ENCODE measurements around the gene NDUFA3.

The NDUFA3 gene

DNA sequence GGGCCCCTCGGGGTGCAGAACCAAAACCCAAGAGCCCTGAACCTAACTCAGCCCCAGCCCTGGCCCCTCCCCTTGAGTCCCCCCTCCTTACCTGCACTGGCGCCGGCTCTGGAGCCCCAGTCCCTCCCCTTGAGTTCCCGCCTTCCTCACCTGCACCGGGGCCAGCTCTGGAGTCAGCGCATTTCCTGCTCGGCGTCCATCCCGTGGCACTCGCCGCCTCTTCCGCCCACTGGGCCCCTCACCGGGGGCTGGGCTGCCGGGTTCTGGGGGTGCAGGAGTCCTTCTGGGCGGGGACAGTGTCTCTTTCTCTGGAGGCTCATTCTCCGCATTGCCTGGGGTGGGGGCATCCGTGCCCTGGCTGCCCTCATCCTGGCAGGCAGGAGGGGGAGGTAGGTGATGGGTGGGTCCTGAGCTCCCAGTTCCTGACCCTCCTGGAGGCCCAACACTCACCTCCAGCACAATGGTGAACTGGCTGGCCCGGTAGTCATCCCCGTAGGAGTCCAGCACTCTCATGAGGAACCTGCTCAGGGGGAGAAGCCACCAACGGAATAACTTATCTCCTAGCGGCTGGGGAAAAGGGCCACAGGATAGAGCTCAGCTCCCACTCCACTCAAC lies 5.3 kb downstream of the NDUFA3 start:
- no peak for DNase-seq (ENCODE audit: low read depth in 2 of 3, low spot score in 2 of 3)

DNA sequence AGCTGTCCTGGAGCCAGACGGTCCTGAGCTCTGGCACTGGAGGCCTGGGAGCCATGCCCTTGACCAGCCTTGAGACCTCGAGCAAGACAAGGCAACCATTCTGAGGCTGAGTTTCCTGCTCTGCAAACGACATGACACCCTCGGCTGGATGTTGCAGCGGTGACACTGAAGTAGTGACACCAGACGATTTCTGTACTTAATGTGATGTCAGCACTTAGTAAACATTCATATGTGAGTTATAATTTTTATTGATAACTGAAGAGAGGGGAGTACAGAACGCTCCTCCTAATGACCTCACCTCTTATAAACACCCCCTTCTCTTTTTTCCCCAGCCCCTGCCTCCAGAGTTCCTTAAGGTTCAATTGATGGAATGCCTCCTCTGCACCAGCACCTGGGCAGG lies 5.8 kb downstream of the NDUFA3 start:
- no peak for DNase-seq (ENCODE audit: low read depth in 2 of 3, low spot score in 2 of 3)

DNA sequence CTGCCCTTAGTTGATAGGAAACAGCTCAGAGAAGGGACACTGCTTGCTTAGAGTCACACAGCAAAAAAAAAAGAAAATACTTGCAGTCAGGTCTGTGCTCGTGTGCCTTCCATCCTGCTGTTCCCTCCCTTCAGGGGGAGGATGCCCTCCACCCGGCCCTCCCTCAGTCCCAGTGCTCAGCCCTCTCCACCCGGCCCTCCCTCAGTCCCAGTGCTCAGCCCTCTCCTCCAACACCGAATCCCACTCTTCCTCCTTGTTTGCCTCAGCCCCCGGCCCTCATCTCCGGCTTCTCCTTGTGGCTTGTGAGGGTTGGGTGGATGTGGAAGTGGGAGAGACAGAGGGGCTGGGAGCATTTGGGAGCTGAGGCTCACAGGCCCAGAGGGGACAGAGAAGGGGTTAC lies 7.0 kb downstream of the NDUFA3 start:
- no peak for DNase-seq (ENCODE audit: low read depth in 2 of 3, low spot score in 2 of 3)

DNA sequence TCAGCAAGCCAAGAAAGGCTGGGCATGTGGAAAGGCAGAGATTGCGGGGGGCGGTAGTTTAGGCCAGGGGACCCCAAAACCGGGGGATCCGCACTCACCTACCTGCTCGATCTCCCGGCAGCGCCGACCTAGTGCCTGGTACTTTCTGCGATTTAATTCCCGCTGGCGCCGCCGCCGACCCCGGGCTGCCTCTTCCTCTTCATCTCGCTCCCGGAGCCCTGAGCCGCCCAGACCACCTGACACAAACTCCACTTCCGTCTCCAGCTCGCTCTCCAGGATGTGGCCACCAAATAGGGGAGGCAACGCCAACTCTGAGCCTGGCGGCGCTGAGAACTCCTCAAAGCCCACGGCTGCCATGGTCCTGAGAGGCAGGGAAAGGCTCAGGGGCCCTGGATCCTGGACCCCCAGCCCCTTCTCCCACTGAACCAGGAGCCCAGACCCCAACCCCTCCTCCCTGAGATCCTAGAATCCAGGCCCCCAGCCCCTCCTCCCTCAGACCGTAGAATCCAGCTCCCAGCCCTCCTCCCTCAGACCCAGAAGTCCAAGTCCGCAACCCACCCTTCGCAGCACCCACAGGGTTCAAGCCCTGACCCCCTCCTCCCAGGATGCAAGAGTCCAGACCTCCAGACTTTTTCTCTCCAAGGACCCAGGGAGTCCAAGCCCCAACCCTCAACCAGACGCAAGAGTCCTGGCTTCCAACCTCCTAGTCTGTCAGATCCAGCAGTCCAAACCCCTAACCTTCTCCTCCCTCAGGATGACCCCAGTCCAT lies 11.9 kb downstream of the NDUFA3 start:
- DNase-seq (ENCODE audit: low read depth in 2 of 3, low spot score in 2 of 3) = no peak

GRCh38 chr19:54115109-54116063 lies 12.7 kb downstream of the NDUFA3 start, which contains the start of the genes PRPF31 and TFPT:
TSS of gene PRPF31 (plus strand) at chr19:54115754. CDS start at chr19:54118279, 2,525 bp downstream.
TSS of gene TFPT (minus strand) at chr19:54115657. CDS start at chr19:54115269, 388 bp downstream.
- peak; percentile 83 to 96 (median 96) for DNase-seq (ENCODE audit: low read depth in 2 of 3, low spot score in 2 of 3)

GRCh38 chr19:54121259-54121658 lies 18.6 kb downstream of the NDUFA3 start:
- DNase-seq (ENCODE audit: low read depth in 2 of 3, low spot score in 2 of 3) = no peak

- DNase-seq (ENCODE audit: low read depth in 2 of 3, low spot score in 2 of 3) = no peak
These were observed 21.0 kb downstream of the NDUFA3 start for GRCh38 chr19:54123682-54124081.

- DNase-seq (ENCODE audit: low read depth in 2 of 3, low spot score in 2 of 3) = no peak
These were observed 21.7 kb downstream of the NDUFA3 start for GRCh38 chr19:54124393-54124792.

DNA sequence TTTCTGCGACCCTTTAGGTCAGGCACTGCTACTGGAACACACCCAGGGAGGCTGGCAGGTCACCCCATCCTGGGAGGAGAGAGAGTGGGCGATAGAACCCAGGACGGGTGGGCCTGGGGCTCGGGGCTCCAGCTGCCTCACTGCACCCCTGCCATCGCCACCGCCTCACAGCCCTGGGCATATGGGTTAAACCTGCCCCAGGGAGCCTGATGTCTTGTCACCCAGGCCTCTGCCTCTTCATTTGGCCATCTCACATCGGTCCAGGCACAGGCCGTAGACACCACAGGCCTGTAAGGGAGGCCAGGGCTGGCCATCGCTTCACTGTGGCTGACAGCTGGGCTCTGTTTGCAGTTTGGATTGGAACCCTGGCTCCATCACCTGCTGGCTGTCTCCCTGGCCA lies 23.1 kb downstream of the NDUFA3 start:
- DNase-seq (ENCODE audit: low read depth in 2 of 3, low spot score in 2 of 3) = no peak

DNA sequence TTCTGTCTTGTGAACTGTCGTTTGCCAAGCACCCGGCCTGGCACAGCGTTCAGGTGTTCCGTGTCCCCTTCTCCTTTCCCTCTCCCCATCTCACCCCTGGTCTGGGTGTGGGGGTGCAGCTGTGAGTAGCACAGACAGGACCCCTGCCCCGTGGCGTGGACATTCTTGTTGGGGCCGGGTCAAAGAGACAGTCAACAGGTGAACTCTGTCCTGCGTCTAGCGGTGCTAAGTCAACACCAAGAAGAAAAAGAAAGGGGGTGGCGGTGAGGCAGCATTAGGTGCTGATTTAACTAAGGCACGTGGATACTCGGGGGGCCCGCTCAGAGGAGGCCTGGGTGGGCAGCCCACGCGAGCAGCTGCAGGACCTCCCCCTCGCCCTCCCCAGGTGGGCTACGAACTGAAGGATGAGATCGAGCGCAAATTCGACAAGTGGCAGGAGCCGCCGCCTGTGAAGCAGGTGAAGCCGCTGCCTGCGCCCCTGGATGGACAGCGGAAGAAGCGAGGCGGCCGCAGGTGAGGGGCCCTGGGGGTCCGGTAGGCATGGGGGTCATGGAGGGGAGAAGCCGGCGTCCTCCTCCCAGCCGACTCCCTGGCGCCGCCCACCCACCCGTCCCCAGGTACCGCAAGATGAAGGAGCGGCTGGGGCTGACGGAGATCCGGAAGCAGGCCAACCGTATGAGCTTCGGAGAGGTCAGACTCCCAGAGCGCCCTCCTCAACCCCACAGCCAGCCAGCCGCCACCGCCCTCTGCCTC lies 25.2 kb downstream of the NDUFA3 start:
- no peak for DNase-seq (ENCODE audit: low read depth in 2 of 3, low spot score in 2 of 3)

GRCh38 chr19:54128441-54128725 lies 25.7 kb downstream of the NDUFA3 start:
- DNase-seq (ENCODE audit: low read depth in 2 of 3, low spot score in 2 of 3) = no peak

- DNase-seq (ENCODE audit: low read depth in 2 of 3, low spot score in 2 of 3) = no peak
These were observed 26.4 kb downstream of the NDUFA3 start for GRCh38 chr19:54128796-54129616.

DNA sequence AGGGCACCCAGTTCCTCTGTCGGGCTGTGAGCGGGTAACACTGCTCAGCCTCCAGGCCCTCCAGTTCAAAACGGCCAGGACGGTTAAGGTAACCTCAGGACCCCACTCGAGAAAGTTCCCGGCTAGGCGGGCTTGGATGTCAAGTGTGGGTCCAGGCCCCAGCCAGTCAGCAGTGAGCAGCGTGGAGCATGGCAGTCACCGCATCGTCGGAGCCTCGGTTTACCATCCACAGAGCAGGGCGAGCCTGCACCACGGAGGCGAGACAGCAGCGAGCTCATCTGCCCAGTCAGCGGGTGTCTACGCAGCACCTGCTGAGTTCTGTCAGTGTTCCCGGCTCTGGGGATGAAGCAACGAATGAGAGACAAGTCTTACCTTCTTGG lies 27.0 kb downstream of the NDUFA3 start:
- DNase-seq (ENCODE audit: low read depth in 2 of 3, low spot score in 2 of 3) = no peak

GRCh38 chr19:54133312-54133956 lies 30.8 kb downstream of the NDUFA3 start:
- no peak for DNase-seq (ENCODE audit: low read depth in 2 of 3, low spot score in 2 of 3)

- DNase-seq (ENCODE audit: low read depth in 2 of 3, low spot score in 2 of 3) = no peak
These were observed 31.4 kb downstream of the NDUFA3 start for GRCh38 chr19:54133957-54134590.

DNA sequence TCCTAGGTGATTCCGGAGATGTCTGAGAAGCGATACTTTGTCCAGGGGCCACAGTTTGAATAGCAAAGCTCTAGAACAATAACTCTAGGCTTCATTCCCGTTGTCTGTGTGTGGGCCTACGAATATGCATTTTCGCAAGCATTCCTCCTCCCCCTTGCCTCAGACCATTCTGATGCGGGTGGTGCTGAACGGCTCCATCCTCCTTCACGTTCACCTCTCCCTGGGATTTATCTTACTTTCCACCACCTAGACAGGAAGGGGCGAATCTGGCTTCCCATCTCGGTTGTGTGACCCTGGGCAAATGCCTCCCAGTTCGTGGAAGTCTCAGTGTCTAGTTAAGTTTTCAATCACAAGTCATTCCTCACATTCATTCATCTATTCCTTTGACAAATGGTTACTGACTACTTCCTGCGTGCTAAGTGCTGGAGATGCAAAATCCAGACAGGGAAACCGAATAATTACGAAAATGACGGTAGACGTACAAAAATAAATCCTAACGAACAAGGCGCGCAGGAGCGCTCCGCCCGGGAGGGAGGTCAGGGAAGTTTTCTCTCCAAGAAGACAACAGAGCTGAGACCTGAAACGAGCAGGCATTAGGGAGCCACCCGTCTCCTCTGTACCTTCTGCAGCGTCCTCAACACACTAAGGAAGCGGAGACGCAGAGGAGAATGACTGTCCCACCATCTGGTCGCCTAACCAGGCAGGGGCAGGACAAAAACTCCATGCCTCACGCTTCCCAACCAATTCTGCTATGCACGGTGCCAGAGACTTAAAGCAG lies 33.6 kb downstream of the NDUFA3 start:
- no peak for DNase-seq (ENCODE audit: low read depth in 2 of 3, low spot score in 2 of 3)

- peak; percentile 82 to 99 (median 94) for DNase-seq (ENCODE audit: low read depth in 2 of 3, low spot score in 2 of 3)
These were observed 34.4 kb downstream of the NDUFA3 start for GRCh38 chr19:54136864-54137698.
